OCI-LY1 (cell line): ENCODE data around the gene RPL15.

ENCODE experiments used
- EZH2 ChIP-seq: fragments of 200-600 bp; sonication (generic), shearing (Covaris generic); IDR thresholded peaks from 2 replicates; pipeline ENCODE4 v1.8.0; 2017; ENCODE audit warnings: borderline replicate concordance, mixed run types, mild to moderate bottlenecking, antibody characterized with exemption, low read length, moderate library complexity, mixed read lengths
- TF ChIP-seq, protein P1 (sequence below): fragments of 200-600 bp; sonication (generic), shearing (Covaris generic); IDR thresholded peaks from 2 replicates; pipeline ENCODE4 v1.5.1; 2017; ENCODE audit warnings: mild to moderate bottlenecking, antibody characterized with exemption, low read length, moderate library complexity, mixed read lengths

DNA sequence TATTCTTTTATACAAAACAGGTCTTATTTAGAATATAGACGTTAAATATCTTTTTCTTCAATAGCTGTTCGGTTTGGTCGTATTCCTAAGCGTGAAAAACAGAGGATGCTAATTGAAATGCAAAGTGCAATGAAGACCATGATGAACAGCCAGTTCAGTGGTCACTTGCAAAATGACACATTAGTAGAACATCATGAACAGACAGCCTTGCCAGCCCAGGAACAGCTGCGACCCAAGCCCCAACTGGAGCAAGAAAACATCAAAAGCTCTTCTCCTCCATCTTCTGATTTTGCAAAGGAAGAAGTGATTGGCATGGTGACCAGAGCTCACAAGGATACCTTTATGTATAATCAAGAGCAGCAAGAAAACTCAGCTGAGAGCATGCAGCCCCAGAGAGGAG is 45.0 kb downstream of the RPL15 start:
- TF ChIP-seq, protein P1, sequence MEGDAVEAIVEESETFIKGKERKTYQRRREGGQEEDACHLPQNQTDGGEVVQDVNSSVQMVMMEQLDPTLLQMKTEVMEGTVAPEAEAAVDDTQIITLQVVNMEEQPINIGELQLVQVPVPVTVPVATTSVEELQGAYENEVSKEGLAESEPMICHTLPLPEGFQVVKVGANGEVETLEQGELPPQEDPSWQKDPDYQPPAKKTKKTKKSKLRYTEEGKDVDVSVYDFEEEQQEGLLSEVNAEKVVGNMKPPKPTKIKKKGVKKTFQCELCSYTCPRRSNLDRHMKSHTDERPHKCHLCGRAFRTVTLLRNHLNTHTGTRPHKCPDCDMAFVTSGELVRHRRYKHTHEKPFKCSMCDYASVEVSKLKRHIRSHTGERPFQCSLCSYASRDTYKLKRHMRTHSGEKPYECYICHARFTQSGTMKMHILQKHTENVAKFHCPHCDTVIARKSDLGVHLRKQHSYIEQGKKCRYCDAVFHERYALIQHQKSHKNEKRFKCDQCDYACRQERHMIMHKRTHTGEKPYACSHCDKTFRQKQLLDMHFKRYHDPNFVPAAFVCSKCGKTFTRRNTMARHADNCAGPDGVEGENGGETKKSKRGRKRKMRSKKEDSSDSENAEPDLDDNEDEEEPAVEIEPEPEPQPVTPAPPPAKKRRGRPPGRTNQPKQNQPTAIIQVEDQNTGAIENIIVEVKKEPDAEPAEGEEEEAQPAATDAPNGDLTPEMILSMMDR: no peak
- TF ChIP-seq EZH2: no peak
